ENCODE measurements around the gene COX4I1.
A peak's percentile ranks its signal among the peaks of the same experiment; 100 is the strongest.

COX4I1 gene

GRCh38 chr16:85799497-85800320, at the start of gene COX4I1, which contains the start of gene EMC8:
Gene COX4I1 (plus strand): TSS chr16:85799695. CDS start chr16:85801206, 1,511 bp downstream.
Gene EMC8 (minus strand): TSS chr16:85799544. CDS start chr16:85799295, 249 bp downstream.
- H3K4me3 ChIP-seq (ENCODE audit: low read depth, low read length), result peak within 1 kb of the TSS; percentile 75
- TF ChIP-seq CTCF (IDR thresholded peaks at IDR 0.05; ENCODE audit: insufficient read depth, low read depth, low read length, missing control alignments), result no peak

GRCh38 chr16:85749771-85750145, 49.7 kb upstream of the COX4I1 start:
- no peak for TF ChIP-seq CTCF (IDR thresholded peaks at IDR 0.05; ENCODE audit: insufficient read depth, low read depth, low read length, missing control alignments)
- peak overlapping the region; percentile 84 for H3K4me3 ChIP-seq (ENCODE audit: low read depth, low read length)
- DNase-seq (ENCODE audit: low read depth), result no peak

More at GRCh38 chr16:85799497-85800320, at the start of gene COX4I1, which contains the start of gene EMC8:
- DNase-seq (ENCODE audit: low read depth), result peak; percentile 96

GRCh38 chr16:85750146-85750826, 49.2 kb upstream of the COX4I1 start:
- TF ChIP-seq CTCF (IDR thresholded peaks at IDR 0.05; ENCODE audit: insufficient read depth, low read depth, low read length, missing control alignments), result peak; percentile 4
- peak; percentile 66 for DNase-seq (ENCODE audit: low read depth)
- peak overlapping the region; percentile 84 for H3K4me3 ChIP-seq (ENCODE audit: low read depth, low read length)

DNA sequence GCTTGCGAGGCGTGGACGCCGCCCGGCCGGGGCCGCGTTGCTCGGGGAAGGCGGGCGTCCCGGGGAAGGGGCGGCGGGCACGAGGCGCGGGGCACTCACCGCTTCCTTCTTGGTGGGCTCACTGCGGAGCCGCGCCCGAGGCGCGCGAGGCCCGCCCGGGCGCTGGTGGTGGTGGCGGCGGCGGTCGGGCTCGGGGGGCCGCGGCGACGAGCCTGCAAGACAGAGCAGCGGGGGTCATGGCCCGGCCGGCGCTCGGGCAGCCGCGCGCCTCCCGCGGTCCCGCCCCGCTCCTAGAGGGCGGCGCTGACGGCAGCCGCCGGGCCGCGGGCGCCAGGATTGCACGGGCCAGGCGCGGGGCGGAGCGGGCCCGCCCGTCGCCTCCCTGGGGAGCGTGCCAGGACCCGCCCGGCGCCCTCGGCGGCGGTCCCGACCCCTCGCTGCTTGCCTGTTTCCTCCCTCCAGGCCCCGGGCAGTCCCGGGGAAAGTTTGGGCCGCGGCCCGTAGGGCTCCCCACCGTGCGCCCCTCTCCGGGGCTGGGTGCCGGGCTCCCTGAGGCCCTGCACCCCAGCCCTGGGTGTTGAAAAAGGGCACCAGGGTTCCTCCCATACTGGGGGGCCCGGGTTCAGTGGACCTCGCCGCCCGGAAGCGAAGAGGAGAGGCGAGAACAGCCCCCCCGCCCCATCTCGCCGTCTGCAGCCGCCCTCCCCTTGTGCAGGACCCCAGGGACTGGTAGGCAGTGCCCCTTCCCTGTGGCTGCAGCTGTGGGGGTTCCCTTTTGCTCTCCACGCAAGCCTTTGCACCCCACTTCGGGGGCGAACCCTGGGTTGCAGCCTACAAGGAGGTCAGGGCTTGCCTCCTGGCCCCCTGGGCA, 48.4 kb upstream of the COX4I1 start, which contains the start of gene C16orf74:
Gene C16orf74 (minus strand): TSS at position 270 of the 871 bp plus-strand sequence. CDS start 15,879 bp downstream, outside the sequence.
- no peak for TF ChIP-seq CTCF (IDR thresholded peaks at IDR 0.05; ENCODE audit: insufficient read depth, low read depth, low read length, missing control alignments)
- peak; percentile 66 for DNase-seq (ENCODE audit: low read depth)
- peak within 1 kb of the TSS; percentile 84 for H3K4me3 ChIP-seq (ENCODE audit: low read depth, low read length)

- peak overlapping the region; percentile 46 for H3K4me3 ChIP-seq (ENCODE audit: low read depth, low read length)
Measured at GRCh38 chr16:85751698-85752501, 47.6 kb upstream of the COX4I1 start.

More at GRCh38 chr16:85751698-85752501, 47.6 kb upstream of the COX4I1 start:
- no peak for TF ChIP-seq CTCF (IDR thresholded peaks at IDR 0.05; ENCODE audit: insufficient read depth, low read depth, low read length, missing control alignments)
- no peak for DNase-seq (ENCODE audit: low read depth)
